OCI-LY7 (cell line): Measurements from ENCODE around the gene CDADC1. TPM values are rescaled to one million over a fixed set of nuclear protein-coding genes. Genes with fewer than 3 reads are reported as not detected.

Experiments used
- BruUV-seq: library from RNA; stranded (reverse); fragments of 400-500 nt; replicated peaks from 2 replicates; lab custom pipeline; 2021; lab: Mats Ljungman, UMichigan
- CTCF ChIA-PET: fragments of 300-600 bp; sonication (Branson Sonifier 250); formaldehyde crosslinking; loops from one replicate; lab custom pipeline; 2022; ENCODE audit warnings: antibody characterized with exemption; ENCODE audit not compliant: unreplicated experiment; lab: Charles Lee
- POLR2A ChIA-PET: fragments of 300-600 bp; sonication (Branson Sonifier 250); formaldehyde crosslinking; loops from one replicate; lab custom pipeline; 2022; ENCODE audit warnings: antibody characterized with exemption; lab: Charles Lee
- DNase-seq: peaks from one replicate; pipeline ENCODE4 v3.0.0-alpha.2; 2015; ENCODE audit warnings: low spot score
- H2AFZ ChIP-seq: fragments of 200-600 bp; sonication (generic), shearing (Covaris generic); 2 replicates; pipeline ENCODE4 v1.6.1; 2014; ENCODE audit warnings: mild to moderate bottlenecking, antibody characterized with exemption, low read length, moderate library complexity
- H3K27ac ChIP-seq: fragments of 200-600 bp; sonication (generic); 2 replicates; pipeline ENCODE4 v1.5.1; 2014; ENCODE audit warnings: mixed run types, low read depth, mild to moderate bottlenecking, moderate library complexity, low read length, inconsistent platforms; ENCODE audit not compliant: poor library complexity, severe bottlenecking
- H3K36me3 ChIP-seq: fragments of 200-600 bp; sonication (generic); 2 replicates; pipeline ENCODE4 v1.6.1; 2014; ENCODE audit warnings: mild to moderate bottlenecking, antibody characterized with exemption, low read length, moderate library complexity, mixed read lengths; ENCODE audit not compliant: insufficient read depth
- H3K4me1 ChIP-seq: fragments of 200-600 bp; sonication (generic); 2 replicates; pipeline ENCODE4 v1.5.1; 2014; ENCODE audit warnings: mild to moderate bottlenecking, low read length; ENCODE audit not compliant: insufficient read depth, poor library complexity, severe bottlenecking
- H3K4me2 ChIP-seq: fragments of 200-600 bp; sonication (generic); 2 replicates; pipeline ENCODE4 v1.6.1; 2014; ENCODE audit warnings: mild to moderate bottlenecking, low read length
- H3K4me3 ChIP-seq: fragments of 200-600 bp; sonication (generic); 2 replicates; pipeline ENCODE4 v1.5.1; 2014; ENCODE audit warnings: mild to moderate bottlenecking, low read depth, low read length; ENCODE audit not compliant: poor library complexity, severe bottlenecking
- H3K79me2 ChIP-seq: fragments of 200-600 bp; sonication (generic); 2 replicates; pipeline ENCODE4 v1.6.1; 2016; ENCODE audit warnings: low read depth, mild to moderate bottlenecking, low read length, moderate library complexity, mixed read lengths; ENCODE audit not compliant: insufficient read depth
- H3K9me2 ChIP-seq: fragments of 200-600 bp; sonication (generic); 2 replicates; pipeline ENCODE4 v1.6.1; 2016; ENCODE audit warnings: mild to moderate bottlenecking, low read length, mixed read lengths; ENCODE audit not compliant: insufficient read depth
- H3K9me3 ChIP-seq: fragments of 200-600 bp; sonication (generic); 2 replicates; pipeline ENCODE4 v1.6.1; 2014; ENCODE audit warnings: mild to moderate bottlenecking, mixed run types, low read length, mixed read lengths
- H4K20me1 ChIP-seq: fragments of 200-600 bp; sonication (generic); 2 replicates; pipeline ENCODE4 v1.6.1; 2014; ENCODE audit warnings: mild to moderate bottlenecking, antibody characterized with exemption, low read length, moderate library complexity, mixed read lengths; ENCODE audit not compliant: insufficient read depth
- CTCF ChIP-seq: fragments of 200-600 bp; sonication (generic); conservative IDR thresholded peaks from 2 replicates; pipeline ENCODE4 v1.5.1; 2014; ENCODE audit warnings: mild to moderate bottlenecking, antibody characterized with exemption, low read length, moderate library complexity, mixed read lengths
- EZH2phosphoT487 ChIP-seq: fragments of 200-600 bp; sonication (generic); IDR thresholded peaks from 2 replicates; pipeline ENCODE4 v1.6.1; 2018; ENCODE audit warnings: low read depth, borderline replicate concordance, mild to moderate bottlenecking, mixed run types, antibody characterized with exemption, low read length, moderate library complexity, mixed read lengths
- intact Hi-C: fragments of 100-400 bp; cut with micrococcal nuclease; formaldehyde crosslinking; loops from one replicate; pipeline ENCODE4 v1.10.0; 2022; ENCODE audit not compliant: unreplicated experiment
- total RNA-seq, 2 experiments: library from RNA; depleted of rRNA in 1 of 2; stranded (reverse); fragments of >200 nt in 1 of 2; shearing (Covaris generic) in 1 of 2; gene quantifications; 2 replicates each; pipeline ENCODE4 v1.2.3, GENCODE V29; 2014 to 2022

Gene CDADC1
- total RNA-seq, 2 experiments from 2014 or later: 9.1 to 12.5 TPM

GRCh38 chr13:49300739-49301589, 53.2 kb downstream of the CDADC1 start:
- H3K9me2 ChIP-seq: no peaks in the 10 kb centered on the region
- TF ChIP-seq EZH2phosphoT487 (no peak), CTCF (peak; percentile 98)
- peaks cover 44% of the 10 kb centered on the region for H3K4me1 ChIP-seq
- POLR2A ChIA-PET: interaction anchor here (0.7 to 1.1 kb wide), 6 partner anchors 11 to 319 kb away, joined by 3 to 5 read pairs (median 3); partner anchors contain the start of genes CAB39L and SETDB2
- H3K36me3 ChIP-seq: no peaks in the 10 kb centered on the region
- no peaks in the 10 kb centered on the region for H3K9me3 ChIP-seq
- BruUV-seq: no TSS peak
- H3K27ac ChIP-seq: no peak overlapping the region
- DNase-seq: peak; percentile 90
- no peaks in the 10 kb centered on the region for H4K20me1 ChIP-seq
- intact Hi-C loops: loop anchor here (1.0 to 5.0 kb wide), 9 partner anchors 72 to 547 kb away; partner anchors contain the start of genes CAB39L, KPNA3, PHF11 and SETDB2
- H3K79me2 ChIP-seq: no peaks in the 10 kb centered on the region
- H3K4me2 ChIP-seq: peak overlapping the region; percentile 53
- peak overlapping the region; percentile 94 for H2AFZ ChIP-seq
- H3K4me3 ChIP-seq: peak overlapping the region; percentile 39
- CTCF ChIA-PET: no interaction called here

DNA sequence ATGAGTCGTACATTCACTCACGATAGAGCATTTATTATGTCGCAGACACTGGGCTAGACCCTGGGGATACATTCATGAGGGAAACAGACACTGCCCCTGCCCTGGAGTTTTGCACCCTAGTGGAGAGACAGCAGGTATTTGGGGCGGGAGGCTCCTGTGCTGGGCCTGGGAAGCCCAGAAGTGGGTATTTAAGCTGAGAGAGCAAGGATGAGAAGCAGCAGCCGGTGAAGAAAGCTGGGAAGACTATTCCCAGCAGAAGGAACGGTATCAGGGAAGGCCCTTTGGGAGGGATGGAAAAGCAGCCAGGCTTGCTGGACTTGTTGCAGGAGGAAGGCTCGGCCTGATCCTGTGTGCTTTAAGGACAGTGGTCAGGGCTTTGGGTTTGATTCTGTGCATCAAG, 54.5 kb downstream of the CDADC1 start:
- no peaks in the 10 kb centered on the region for H3K9me2 ChIP-seq
- H3K4me3 ChIP-seq: no peak overlapping the region
- ChIA-PET CTCF (no interaction called here), POLR2A (interaction anchor here (0.6 to 1.2 kb wide), 7 partner anchors 47 to 318 kb away, joined by 3 to 6 read pairs (median 3); no protein-coding TSS in a partner anchor)
- no TSS peak for BruUV-seq
- H3K36me3 ChIP-seq: peaks cover 2% of the 10 kb centered on the region; the same call in 1 of the 2 replicates
- H2AFZ ChIP-seq: no peak overlapping the region; the same call in 1 of the 2 replicates
- H3K79me2 ChIP-seq: no peaks in the 10 kb centered on the region
- DNase-seq: no peak
- peaks cover 51% of the 10 kb centered on the region for H3K4me1 ChIP-seq
- TF ChIP-seq EZH2phosphoT487: no peak
- no peak for TF ChIP-seq CTCF
- H3K27ac ChIP-seq: peak overlapping the region; percentile 5
- H4K20me1 ChIP-seq: no peaks in the 10 kb centered on the region
- no peaks in the 10 kb centered on the region for H3K9me3 ChIP-seq
- H3K4me2 ChIP-seq: peak overlapping the region; percentile 53
- intact Hi-C loops: loop anchor here (1.0 to 5.0 kb wide), 2 partner anchors 93 to 490 kb away; partner anchors contain the start of gene KPNA3
